RWPE2 (cell line): ENCODE data around the gene DPM2.
A peak's percentile ranks its signal among the peaks of the same experiment; 100 is the strongest.

ENCODE experiments used
- ATAC-seq: fragments of 200-7000 bp; cut with Tn5 transposase; 3 replicates; pipeline ENCODE4 v1.9.1; 2021; ENCODE audit warnings: low read depth
- DNase-seq: peaks from one replicate; pipeline ENCODE4 v3.0.0-alpha.2; 2020; ENCODE audit warnings: low spot score
- H3K27ac ChIP-seq: fragments of 450-650 bp; 2 replicates; pipeline ENCODE4 v1.5.1; 2017; ENCODE audit warnings: mild to moderate bottlenecking; ENCODE audit not compliant: poor library complexity, severe bottlenecking
- H3K27me3 ChIP-seq: fragments of 250-450 bp; sonication (Bioruptor Pico); 2 replicates; pipeline ENCODE4 v1.5.1; 2021; ENCODE audit warnings: mild to moderate bottlenecking, moderate library complexity; ENCODE audit not compliant: insufficient read depth, poor library complexity, severe bottlenecking
- H3K36me3 ChIP-seq: fragments of 250-450 bp; sonication (Bioruptor Pico); 2 replicates; pipeline ENCODE4 v1.5.1; 2020; ENCODE audit warnings: low read depth, mild to moderate bottlenecking, moderate library complexity
- H3K4me1 ChIP-seq: fragments of 250-450 bp; sonication (Bioruptor Pico); 2 replicates; pipeline ENCODE4 v1.5.1; 2021; ENCODE audit warnings: mild to moderate bottlenecking, moderate library complexity; ENCODE audit not compliant: insufficient read depth, poor library complexity, severe bottlenecking
- H3K4me3 ChIP-seq: fragments of 250-450 bp; sonication (Bioruptor Pico); 2 replicates; pipeline ENCODE4 v1.5.1; 2021; ENCODE audit warnings: mild to moderate bottlenecking, moderate library complexity; ENCODE audit not compliant: severe bottlenecking
- H3K9me3 ChIP-seq: fragments of 250-450 bp; sonication (Bioruptor Pico); 2 replicates; pipeline ENCODE4 v1.5.1; 2021; ENCODE audit warnings: mild to moderate bottlenecking, moderate library complexity; ENCODE audit not compliant: severe bottlenecking
- TF ChIP-seq, protein P1 (sequence below): fragments of 450-650 bp; IDR thresholded peaks from one replicate; pipeline ENCODE4 v1.5.1; 2017; ENCODE audit warnings: mild to moderate bottlenecking, moderate library complexity; ENCODE audit not compliant: poor library complexity, severe bottlenecking

Gene DPM2

DNA sequence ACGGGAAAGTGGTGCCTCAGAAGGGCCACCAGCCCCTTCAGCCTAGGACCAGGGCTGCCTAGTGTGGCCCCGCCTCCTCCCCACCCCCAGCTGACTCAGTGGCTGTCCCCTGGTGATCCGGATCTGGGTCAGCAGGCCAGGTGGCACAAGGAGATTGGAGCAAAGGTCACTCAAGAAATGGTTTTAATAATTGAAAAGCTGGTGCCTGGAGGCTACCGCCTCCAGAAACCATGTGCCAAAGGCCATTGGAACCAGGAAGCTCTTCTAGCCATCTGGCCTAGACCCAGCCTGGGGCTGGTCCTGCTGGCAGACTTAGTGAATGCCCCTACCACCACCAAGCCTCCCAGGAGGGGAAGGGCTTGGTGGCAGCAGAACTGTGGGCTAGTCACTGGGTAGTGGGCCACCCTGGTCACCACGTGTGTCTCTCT is 22.3 kb downstream of the DPM2 start:
- Histone ChIP-seq H3K27ac (no peak overlapping the region), H3K4me1 (peaks cover 31% of the 10 kb centered on the region), H3K9me3 (no peaks in the 10 kb centered on the region), H3K4me3 (no peak overlapping the region), H3K36me3 (peaks cover 26% of the 10 kb centered on the region), H3K27me3 (no peaks in the 10 kb centered on the region)
- ATAC-seq, result no peak
- TF ChIP-seq, protein P1, sequence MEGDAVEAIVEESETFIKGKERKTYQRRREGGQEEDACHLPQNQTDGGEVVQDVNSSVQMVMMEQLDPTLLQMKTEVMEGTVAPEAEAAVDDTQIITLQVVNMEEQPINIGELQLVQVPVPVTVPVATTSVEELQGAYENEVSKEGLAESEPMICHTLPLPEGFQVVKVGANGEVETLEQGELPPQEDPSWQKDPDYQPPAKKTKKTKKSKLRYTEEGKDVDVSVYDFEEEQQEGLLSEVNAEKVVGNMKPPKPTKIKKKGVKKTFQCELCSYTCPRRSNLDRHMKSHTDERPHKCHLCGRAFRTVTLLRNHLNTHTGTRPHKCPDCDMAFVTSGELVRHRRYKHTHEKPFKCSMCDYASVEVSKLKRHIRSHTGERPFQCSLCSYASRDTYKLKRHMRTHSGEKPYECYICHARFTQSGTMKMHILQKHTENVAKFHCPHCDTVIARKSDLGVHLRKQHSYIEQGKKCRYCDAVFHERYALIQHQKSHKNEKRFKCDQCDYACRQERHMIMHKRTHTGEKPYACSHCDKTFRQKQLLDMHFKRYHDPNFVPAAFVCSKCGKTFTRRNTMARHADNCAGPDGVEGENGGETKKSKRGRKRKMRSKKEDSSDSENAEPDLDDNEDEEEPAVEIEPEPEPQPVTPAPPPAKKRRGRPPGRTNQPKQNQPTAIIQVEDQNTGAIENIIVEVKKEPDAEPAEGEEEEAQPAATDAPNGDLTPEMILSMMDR, result no peak
- DNase-seq, result no peak

DNA sequence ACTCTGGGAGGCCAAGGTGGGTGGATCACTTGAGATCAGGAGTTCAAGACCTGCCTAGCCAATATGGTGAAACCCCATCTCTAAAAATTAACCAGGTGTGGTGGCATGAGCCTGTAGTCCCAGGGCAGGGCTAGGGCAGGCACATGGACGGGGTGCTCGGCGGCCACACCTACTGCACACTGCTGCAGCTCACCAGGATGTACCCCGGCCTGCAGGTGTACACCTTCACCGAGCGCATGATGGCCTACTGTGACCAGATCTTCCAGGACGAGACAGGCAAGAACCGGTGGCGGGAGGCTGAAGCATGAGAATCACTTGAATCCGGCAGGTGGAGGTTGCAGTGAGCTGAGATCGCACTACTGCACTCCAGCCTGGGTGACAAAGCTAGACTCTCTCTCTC is 24.0 kb downstream of the DPM2 start:
- TF ChIP-seq, protein P1, result no peak
- no peak for ATAC-seq
- DNase-seq, result no peak
- Histone ChIP-seq H3K27ac (no peak overlapping the region), H3K27me3 (no peaks in the 10 kb centered on the region), H3K4me3 (no peak overlapping the region), H3K36me3 (peaks cover 29% of the 10 kb centered on the region), H3K4me1 (peaks cover 21% of the 10 kb centered on the region), H3K9me3 (no peaks in the 10 kb centered on the region)

DNA sequence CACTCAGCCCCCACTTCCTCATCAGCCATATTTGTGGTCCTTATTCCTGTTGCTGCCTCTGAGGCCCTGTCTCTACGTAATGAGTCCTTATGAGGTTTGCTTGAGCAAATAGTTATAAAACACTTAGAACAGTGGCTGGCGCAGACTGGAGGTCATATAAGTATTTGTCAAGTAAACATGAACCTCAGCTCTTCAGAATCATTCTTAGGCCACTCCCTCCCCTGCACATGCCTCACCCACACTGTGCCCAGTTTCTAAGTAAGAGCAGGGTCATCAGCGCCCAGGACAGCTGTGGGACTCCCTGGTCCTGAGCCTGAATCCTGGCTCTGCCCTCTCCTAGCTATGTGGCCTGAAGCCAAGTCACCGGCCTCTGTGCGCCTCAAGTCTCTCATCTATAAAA is 24.8 kb downstream of the DPM2 start:
- H3K36me3 ChIP-seq, result peaks cover 31% of the 10 kb centered on the region
- TF ChIP-seq, protein P1, result no peak
- DNase-seq (no peak), ATAC-seq (no peak)
- no peaks in the 10 kb centered on the region for H3K9me3 ChIP-seq
- H3K27me3 ChIP-seq, result no peaks in the 10 kb centered on the region
- H3K4me3 ChIP-seq, result no peak overlapping the region
- peaks cover 13% of the 10 kb centered on the region for H3K4me1 ChIP-seq
- H3K27ac ChIP-seq, result no peak overlapping the region

DNA sequence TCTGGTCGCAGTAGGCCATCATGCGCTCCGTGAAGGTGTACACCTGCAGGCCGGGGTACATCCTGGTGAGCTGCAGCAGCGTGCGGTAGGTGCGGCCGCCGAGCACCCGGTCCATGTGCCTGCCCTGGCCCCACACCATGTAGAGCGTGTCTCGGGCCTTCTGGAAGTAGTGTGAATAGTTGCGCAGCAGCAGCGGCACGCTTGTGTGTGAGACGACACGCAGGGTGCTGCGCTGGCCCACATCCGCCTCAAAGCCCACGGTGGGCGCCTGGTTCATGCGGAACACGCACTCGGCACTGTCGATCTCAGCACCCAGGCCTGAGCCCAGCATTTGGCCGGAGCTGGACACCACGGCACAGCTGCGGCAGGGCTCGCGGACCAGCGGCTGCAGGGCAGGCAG is 25.4 kb downstream of the DPM2 start:
- Histone ChIP-seq H3K4me3 (no peak overlapping the region), H3K27ac (no peak overlapping the region), H3K9me3 (no peaks in the 10 kb centered on the region), H3K36me3 (peaks cover 31% of the 10 kb centered on the region), H3K4me1 (peaks cover 7% of the 10 kb centered on the region), H3K27me3 (no peaks in the 10 kb centered on the region)
- DNase-seq, result no peak
- TF ChIP-seq, protein P1, result no peak
- no peak for ATAC-seq

DNA sequence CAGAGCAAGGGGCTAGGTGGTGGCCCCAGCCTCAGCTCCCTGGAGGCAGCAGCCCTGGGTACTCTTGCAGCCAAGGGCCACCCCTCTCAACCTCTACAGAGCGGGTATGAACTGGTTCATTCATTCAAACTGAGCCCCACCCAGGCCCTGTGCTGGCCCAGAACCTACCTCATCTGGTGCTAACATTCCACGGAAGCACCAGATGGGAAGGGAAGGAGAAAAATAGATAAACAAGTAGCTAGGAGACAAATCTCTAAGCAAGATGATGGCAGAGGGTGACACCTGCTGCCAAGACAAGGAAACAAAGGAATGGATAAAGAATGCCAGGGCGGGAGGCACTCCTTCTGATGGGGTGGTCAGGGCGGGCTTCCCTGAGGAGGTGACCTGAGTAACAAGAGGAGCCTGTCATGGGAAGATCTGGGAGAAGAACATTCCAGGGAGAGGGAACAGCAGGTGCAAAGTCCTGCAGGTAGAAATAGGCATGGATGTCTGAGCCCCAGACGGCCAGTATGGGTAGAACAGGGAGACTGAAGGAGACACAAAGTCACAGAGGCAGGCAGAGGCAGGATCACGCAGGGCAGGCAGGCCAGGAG is 26.9 kb downstream of the DPM2 start:
- ATAC-seq (peak; percentile 24; the same call in 2 of the 3 replicates), DNase-seq (no peak)
- TF ChIP-seq, protein P1, result peak; percentile 37
- Histone ChIP-seq H3K36me3 (peaks cover 31% of the 10 kb centered on the region), H3K4me3 (no peak overlapping the region), H3K27me3 (no peaks in the 10 kb centered on the region), H3K4me1 (no peaks in the 10 kb centered on the region), H3K27ac (no peak overlapping the region), H3K9me3 (no peaks in the 10 kb centered on the region)
